Measurements from ENCODE around the gene PKDCC. TPM values are rescaled to one million over a fixed set of nuclear protein-coding genes. Genes with fewer than 3 reads are reported as not detected.

The PKDCC gene
- total and polyA plus RNA-seq, 2 of the 8 experiments (the other 6 are each of a cell fraction or from before 2014, with no cell fraction given), result 49.9 to 80.1 TPM

- TF ChIP-seq CHD7 (IDR thresholded peaks at IDR 0.05; ENCODE audit: insufficient replicate concordance, low read length) (no peak), EP300 (IDR thresholded peaks at IDR 0.05; ENCODE audit: borderline replicate concordance in 1 of 2, low read depth in 2 of 2, low read length in 2 of 2) (0 out of 3 replicates have a peak, but pooled peaks of 1 of the 2 experiments have one; percentile 11), POLR2A (IDR thresholded peaks at IDR 0.05; ENCODE audit: control extremely low read depth in 1 of 2, low read depth in 2 of 2, low read length in 2 of 2) (no peak), TAF7 (optimal IDR thresholded peaks at IDR 0.05; ENCODE audit: borderline replicate concordance, low read depth, low read length) (peak; percentile 32), FOSL1 (IDR thresholded peaks at IDR 0.05; ENCODE audit: insufficient read depth, low read depth, low read length) (no peak), ZNF274 (IDR thresholded peaks at IDR 0.05; ENCODE audit: borderline replicate concordance, extremely low read depth, low read length) (no peak), ASH2L (IDR thresholded peaks at IDR 0.05; ENCODE audit: low read length) (no peak), BCL11A (IDR thresholded peaks at IDR 0.05; ENCODE audit: low read depth in 2 of 2, low read length in 2 of 2) (no peak), CBX5 (IDR thresholded peaks at IDR 0.05; ENCODE audit: low read depth, low read length) (no peak), YY1 (IDR thresholded peaks at IDR 0.05; ENCODE audit: low read depth, low read length) (peak; percentile 78), RAD21 (IDR thresholded peaks at IDR 0.05 in 1 of 2, conservative IDR thresholded peaks at IDR 0.05 in 1 of 2; ENCODE audit: low read depth in 2 of 2, low read length in 2 of 2) (peak; percentile 77 to 84)
Observed at GRCh38 chr2:42089340-42089925, 41.6 kb downstream of the PKDCC start (continued).
